IPS-NIHi11 (cell line): ENCODE measurements around the gene ADPRH.
"Not testable (repeated sequence)": the region's sequence is repeated elsewhere in the genome, so short reads cannot be mapped to it uniquely, and the experiment has no call there.

Experiments used
- DNase-seq: peaks from one replicate; pipeline ENCODE4 v3.0.0; 2012; ENCODE audit warnings: mixed read lengths, low spot score

Gene ADPRH

DNA sequence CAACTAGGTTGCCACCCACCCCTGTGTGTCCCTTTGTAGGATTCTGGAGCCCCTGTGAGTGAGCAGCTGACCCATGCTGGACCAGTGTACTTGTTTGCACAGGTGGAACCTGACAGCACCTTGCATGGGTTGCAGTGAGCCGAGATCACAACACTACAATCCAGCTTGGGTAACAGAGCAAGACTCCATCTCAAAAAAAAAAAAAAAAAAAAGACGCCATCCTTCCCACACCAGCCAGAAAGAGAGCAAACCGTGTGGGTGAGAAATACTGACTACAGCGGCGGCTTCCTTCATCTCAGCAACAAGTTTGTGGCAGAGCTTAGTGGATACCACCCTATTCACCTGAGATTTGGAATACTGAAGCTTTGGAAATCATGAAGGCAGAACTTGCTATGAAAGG is 19.1 kb upstream of the ADPRH start:
- no peak for DNase-seq

DNA sequence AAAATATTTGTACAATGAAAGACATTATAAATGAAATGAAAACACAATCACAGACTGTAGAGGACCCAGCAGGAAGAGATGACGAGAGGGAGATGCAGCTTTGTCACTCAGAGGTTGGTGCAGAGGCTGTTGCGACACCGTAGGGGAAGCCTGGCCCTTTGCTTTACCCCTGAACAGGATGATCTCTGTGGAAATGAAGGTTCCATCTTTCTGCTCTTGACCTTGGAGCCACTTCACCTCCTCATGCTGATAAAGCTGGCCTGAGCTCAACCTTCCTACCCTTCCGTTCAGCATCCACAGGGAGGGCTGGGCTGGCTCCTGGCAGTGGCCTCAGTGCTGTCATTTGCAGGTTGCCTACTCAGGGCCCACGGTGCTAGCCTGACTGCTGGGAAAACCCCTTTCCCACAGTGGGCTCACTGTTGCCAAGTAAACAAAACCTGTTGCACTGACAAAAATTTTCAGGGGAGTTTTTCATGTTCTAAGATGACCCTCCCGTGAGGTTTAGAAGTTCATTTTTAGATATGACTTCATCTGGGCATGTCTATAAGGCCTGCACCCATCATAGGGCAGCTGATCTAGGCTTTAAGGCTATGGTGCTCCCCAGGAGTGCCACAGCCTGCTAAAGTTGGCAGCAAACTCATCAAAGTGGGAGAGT is 16.9 kb upstream of the ADPRH start:
- DNase-seq, result no peak

DNA sequence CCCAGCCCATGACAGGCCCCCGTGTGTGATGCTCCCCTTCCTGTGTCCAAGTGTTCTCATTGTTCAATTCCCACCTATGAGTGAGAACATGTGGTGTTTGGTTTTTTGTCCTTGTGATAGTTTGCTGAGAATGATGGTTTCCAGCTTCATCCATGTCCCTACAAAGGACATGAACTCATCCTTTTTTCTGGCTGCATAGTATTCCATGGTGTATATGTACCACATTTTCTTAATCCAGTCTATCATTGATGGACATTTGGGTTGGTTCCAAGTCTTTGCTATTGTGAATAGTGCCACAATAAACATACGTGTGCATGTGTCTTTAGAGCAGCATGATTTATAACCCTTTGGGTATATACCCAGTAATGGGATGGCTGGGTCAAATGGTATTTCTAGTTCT is 16.0 kb upstream of the ADPRH start:
- DNase-seq, result not testable (repeated sequence)

DNA sequence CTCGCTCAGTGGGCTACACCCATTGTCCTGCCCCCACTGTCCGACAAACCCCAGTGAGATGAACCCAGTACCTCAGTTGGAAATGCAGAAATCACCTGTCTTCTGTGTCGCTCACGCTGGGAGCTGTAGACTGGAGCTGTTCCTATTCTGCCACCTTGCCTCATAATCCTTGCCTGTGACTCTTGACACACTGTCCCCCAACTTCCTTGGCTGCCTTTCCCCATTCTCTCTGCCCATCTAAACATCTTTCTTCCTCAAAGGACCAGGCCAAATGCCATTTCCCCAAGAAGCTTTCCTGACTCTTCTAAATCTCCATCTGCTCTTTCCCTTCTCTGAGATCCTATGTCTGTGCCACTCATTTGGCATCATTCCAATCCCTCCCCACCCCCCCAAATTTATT is 10.1 kb upstream of the ADPRH start:
- no peak for DNase-seq

DNA sequence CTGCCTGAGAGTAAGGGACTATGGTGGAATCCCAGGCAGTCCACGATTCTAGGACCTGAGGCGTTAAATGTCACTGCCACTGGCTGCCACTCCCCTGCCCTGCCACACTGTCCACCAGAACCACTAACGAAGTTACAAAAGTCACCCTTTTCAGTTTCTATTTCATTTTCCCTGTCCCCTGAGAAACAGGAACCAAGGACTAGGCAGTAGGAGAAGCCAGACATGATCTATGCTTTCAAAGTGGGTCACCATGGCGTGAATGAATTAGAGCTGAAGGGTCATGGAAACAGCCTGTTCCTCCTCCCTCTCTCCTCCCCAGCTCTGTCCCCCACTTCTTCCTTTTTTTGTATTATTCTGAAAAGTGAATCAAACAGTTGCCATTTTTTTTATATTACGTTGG is 9.1 kb upstream of the ADPRH start:
- no peak for DNase-seq

DNA sequence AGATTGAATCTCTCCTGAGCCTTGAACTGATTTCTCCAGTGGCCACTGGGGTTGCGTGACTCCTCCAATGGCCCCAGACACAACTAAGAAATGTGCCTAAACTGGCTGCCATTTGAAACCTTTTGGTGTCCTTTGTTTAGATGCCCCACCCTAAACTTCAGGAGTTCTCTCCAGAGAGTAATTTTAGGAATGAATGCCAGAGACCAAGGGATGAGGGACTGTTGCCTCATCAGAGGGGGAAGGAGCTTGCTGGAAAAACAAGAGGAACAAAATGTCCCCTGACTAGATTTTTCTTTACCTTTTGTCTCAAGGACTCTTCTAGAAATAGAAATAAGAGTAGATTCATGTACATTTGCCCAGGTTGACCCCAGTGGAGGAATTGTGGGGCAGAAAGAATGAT is 8.1 kb upstream of the ADPRH start:
- no peak for DNase-seq

DNA sequence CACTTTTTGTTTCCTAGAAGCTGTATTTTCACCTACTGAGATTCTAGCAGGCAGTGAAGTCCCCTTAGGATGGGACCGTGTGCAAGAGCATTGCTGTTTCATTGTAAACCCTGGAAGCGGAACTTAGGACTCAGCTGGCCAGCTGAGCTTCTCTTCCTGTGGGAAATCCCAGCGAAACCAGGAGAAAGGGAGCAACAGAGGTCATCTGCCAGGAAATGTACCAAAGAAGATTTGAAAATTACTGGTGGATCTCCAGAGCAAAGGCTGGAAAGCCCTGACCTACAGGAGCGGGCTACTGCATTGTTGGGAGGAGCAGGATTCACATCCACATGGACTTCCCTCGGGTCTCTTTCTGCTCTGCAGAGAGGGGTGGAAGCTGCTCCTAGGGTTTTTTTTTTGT is 7.6 kb upstream of the ADPRH start:
- no peak for DNase-seq

DNA sequence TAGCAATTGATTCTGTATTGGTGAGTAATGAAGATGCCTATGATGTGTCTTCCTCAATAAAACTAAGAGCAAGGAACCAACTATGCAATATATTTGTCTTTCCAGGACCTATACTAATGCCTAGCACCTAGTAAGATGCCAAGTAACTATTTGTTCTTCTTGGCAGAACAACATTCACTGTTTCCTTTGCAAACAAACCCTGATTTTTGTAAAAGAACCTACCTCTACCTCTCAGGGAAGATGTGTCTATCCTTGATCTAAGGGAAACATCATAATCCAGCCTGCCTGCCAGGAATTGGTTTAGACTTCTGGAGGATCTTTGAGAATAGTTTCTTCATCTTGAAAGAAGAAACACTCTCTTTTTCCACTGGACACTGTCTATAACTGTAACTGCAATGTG is 3.8 kb upstream of the ADPRH start:
- no peak for DNase-seq

DNA sequence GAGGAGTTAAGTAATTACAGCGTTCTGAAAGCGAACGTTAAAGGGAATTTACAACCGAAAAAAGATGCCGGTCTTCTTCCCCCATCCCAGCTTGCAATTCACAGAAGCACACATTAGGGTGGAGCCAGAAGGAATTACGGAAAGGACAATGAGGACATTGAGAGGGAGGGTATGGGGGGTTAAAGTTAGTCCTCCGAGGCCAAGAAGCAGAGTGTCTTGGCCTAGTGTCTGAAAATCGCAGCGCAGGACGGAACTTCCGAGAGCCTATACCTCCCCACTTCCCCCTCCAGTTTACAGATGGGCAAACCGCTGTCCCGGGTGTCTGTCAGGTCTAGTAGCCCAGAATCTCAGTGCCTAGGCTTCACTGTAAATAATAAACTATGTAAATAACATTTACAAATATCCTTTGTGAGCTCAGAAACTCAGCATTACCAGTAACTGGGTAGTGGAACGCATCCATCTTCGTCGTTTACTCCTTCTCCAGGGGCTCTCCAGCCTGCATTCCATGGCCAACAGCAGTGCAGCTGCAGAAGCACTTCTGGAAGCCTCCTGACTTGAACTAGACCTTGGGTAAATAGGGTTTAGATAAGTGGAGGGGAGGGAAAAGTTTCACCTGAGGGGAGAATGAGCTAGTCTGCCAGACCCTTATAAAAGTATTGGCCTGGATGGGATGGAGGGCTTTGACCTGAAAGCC is 922 bp downstream of the ADPRH start:
- peak; percentile 38 for DNase-seq

DNA sequence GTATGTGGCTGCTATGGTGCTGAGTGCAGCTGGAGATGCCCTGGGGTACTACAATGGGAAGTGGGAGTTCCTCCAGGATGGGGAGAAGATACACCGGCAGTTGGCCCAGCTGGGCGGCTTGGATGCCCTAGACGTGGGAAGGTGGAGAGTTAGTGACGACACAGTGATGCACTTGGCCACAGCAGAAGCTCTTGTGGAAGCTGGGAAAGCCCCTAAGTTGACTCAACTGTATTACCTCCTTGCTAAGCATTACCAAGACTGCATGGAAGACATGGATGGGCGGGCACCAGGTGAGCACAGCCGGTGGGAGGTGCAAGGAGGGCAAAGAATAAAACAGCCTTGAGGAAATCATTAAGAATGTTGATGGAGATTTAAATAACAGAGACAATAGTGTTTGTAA is 2.9 kb downstream of the ADPRH start:
- no peak for DNase-seq

DNA sequence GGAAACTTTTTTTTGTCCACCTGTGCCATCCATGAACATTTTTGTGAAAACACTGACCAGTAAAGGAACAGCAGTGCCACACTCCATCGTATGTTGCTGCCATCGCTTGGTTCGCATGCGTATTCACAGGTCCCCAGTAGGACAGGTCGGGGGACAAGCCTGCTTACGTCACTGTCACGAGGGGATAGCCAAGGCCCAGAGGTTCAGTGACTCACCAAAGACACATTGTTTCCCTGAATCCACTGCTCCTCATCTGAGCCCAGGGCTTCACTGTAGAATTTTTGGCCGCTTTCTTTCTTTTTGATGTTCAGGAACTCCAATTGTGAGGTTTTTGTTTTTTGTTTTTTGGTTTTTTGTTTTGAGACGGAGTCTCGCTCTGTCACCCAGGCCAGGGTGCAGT is 5.9 kb downstream of the ADPRH start:
- no peak for DNase-seq

DNA sequence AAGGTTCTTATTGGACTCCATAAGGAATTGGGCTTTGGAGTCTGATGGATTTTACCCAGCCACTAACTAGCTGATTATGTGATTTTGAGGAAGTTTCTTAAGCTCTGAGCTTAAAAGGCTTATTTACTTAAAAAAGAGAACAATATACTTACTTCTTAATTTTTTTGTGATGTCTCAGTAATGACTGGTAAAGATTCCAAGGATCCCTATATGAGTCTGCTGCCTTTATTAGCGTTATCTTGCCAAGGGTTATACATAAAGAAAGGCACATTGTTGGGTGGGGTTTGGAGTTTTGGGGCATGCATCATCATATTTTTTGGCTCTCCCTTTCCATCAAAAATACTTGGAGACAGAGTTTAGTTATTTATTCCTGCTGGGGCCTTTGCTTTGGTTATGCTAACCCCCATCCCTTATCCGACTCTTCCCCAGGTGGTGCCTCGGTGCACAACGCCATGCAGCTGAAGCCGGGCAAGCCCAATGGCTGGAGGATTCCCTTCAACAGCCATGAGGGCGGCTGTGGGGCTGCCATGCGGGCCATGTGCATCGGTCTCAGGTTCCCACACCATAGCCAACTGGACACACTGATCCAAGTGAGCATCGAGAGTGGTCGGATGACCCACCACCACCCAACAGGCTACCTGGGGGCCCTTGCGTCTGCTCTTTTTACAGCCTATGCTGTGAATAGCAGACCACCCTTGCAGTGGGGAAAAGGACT is 6.7 kb downstream of the ADPRH start:
- DNase-seq, result no peak

DNA sequence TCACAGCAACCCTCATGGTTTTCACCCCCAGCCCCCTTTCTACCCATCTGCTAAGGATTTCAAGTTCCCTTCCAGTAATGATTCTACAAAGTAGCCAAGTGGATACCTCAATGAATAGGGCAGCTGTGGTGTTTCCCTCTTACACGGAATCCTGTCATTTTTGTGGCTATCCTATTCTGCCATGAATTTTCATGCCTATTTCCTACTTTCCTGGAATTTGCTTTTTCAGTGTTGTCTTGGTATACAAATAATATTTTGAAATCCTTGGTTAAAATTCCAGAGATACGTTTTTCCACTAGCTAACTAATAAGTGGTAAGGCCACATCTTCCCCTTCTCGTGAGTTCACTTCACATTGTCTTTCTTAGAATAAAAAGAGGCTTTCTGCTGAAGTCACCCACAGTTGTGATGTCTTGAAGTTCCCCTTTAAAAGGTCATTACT is 7.5 kb downstream of the ADPRH start:
- no peak for DNase-seq

DNA sequence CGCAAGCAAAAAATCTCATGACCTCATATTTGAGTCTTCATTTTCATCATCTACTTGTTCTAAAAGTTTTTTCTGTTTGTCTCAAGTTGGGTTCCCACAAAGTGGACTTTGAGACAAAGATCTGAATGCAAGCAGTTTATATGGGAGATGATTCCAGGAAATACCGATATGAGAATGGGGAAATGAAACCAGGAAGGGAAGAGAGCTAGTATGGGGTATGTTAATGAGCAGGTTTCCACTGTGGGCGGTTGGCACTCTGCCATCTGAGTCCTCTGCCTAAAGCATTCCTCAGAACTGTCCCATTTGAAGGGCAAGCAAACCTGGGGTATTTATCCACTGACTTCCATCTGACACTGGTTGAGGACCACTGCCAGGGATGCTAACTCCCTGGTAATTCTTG is 8.8 kb downstream of the ADPRH start:
- no peak for DNase-seq

DNA sequence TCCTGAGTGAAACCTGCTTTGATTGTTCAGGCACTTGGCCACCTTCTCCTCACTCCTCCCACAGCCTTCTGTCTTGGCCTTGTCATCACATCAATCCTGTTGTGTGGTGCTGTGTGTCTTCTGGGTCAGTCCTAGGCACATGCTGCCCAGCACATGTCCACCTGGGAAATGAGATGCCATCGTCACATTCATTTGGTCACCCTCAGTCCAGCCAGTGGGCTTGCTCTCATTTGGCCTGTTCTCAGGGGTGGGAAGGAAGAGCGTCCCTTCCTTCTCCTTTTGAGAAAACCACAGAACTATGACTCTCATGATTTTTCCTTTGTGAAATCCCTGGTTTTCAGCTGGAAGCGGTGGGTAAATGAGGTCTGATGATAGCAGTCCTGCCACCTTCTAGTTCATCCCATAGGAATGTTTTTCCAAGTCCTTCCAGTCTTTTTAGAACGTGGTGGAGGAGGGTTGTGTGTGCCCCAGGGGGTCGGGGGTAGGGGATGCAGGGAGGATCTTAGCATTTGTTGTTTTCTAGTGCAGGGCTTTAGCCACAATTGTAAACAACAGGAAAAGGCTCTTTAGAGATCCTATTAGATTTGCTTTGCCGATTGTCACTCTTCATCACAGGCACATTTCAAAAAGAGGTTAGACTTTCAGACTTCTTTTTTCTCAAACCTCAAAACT is 9.9 kb downstream of the ADPRH start:
- peak; percentile 40 for DNase-seq

DNA sequence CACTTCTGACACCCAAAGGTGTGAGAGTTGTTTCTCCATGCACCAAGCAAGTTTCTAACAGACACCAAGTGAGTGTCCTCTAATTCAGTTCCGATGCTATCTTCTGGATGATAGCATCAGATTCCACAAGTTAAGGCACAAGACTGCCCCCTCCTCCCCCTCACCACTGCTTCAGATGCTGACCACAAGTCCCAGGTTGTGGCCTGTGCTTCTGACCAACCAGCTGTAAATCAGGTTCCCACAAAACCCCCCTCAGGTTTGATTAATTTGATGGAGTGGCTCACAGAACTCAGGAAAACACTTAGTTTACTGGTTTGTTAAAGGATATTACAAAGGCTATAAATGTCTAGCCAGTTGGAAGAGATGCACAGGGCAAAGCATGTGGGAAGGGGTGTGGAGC is 11.4 kb downstream of the ADPRH start:
- no peak for DNase-seq

DNA sequence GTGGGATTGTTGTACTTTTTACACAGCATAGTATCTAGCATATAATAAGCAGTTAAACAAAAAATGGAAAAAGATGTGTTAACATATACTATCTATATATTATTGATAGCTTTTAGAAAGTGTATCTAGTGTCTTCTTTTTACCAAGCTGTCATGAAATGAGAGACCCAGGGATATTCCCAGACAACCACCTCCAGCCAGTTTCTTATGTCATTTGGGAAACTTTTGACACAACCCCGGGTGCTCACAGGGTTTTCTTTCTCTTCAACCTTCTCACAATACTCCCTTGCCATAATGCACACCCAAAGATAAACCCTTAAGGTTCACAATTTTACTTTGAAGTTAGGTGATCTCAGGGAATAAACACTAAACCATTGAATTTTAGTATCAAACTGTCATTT is 13.6 kb downstream of the ADPRH start:
- no peak for DNase-seq

DNA sequence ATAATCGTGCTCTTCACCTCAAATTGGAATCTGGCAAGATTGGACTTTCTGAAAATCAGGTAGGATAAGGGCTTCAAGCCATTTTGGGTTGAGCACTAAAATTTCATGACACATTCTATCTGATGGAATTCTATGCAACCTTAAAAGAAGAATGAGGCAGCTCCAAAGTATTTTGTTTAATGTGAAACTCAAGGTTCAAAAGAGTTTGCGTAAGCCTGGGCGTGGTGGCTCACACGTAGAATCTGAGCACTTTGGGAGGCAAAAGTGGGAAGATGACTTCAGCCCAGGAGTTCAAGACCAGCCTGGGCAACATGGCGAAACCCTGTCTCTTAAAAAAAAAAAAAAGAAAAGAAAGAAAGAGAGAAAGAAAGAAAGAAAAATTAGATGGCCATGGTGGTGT is 14.8 kb downstream of the ADPRH start:
- no peak for DNase-seq

DNA sequence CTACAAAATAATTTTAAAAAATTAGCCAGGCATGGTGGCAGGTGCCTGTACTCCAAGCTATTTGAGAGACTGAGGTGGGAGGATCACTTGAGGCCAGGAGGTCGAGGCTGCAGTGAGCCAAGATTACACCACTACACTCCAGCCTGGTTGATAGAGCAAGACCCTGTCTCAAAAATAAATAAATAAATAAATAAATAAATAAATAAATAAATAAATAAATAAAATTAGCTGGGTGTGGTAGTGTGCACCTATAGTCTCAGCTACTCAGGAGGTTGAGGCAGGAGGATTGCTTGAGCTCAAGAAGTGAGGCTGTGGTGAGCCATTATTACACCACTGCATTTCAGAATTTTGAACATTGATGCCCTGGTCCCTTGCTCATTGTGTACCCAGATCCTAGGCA is 15.6 kb downstream of the ADPRH start:
- not testable (repeated sequence) for DNase-seq

DNA sequence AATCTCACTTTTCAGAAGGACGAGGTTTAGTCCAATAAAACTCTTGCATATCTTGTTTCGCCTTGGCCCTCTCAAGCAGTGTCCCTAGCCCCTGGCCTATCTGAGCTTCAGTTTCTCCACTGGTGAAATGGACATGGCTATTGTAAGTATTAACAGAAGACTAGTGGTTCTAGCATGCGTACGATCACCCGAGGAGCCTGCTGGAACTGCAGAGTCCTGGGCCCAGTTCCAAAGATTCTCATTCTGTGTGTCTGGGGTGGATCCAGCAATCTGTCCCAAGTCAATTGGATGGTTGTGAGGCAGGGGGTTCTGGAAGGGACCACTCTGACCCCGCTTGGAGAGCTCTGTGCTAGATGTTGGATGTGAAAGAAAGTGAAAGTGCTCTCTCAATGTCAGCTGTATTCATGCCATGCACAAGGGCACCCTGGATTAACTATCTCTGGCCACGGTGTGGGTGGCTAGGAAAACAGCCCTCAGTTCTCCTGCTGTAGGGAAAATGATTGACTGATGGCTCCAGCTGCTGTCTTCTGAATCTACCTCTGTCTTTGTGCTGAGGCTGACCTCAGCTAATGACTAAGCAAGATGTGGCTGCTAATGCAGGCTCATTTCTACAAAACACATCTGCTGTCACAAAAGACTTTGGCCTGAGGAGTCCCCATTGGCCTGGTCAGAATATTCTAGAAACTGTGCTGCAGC is 16.5 kb downstream of the ADPRH start:
- DNase-seq, result no peak

DNA sequence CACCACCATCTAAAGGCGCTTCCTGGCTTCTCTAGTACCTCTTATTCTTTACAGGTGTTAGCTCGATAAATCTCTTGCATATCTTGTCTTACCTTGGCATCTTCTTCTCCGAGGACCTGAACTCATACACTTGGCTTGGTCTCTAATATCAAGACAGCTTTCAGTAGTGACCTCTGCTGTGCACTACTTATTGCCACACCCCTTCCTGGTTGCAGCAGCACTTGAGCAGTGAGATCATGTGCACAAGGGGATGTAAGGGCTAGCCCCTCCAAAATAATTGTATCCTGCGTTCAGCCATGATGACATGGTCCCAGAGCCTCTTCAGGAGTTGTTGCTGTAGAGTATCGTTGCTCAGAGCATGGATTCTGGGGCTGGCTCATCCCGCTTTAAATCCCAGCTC is 17.1 kb downstream of the ADPRH start:
- no peak for DNase-seq

DNA sequence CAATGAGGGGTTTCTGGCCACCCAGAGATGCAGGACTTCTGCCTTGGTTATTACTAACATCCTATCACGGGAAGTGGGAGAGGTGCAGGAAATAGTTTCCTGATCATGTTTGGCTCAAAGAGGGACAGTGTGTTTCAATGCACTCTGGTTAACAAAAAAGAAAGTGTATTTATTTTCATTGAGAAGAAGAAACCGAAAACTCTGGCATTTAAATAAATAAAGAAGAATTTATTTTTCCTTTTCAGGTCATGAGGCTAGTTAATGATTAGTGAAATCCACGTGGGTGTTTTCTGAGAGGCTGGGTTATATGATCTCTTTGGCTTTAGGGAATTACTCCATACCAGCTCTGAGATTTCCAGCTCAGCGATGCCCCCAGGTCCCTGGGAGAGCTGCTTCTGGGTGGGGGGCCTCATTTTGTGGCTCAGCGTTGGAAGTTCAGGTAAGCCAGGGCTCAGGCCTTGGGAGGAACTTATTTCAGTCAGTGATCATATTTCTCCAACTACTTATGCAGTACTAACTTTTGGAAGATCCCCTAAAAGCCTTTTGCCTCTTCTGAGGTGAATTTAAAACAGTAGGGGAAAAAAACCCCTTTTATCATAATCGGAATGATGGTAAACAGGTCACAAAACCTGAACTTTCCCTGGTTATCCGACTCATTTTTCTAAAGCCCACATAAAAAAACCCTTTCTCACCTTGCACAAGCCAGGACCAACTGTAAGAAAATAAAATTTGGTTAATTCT is 18.4 kb downstream of the ADPRH start, which contains the start of gene PLA1A:
TSS of gene PLA1A (plus strand) at position 338 of the 741 bp plus-strand sequence. CDS start at position 367, 29 bp downstream.
- DNase-seq, result no peak
